GM10266 (cell line): ENCODE data around the gene ZDHHC20.
A peak's percentile ranks its signal among the peaks of the same experiment; 100 is the strongest.

Experiments
- DNase-seq: peaks from one replicate; pipeline ENCODE4 v3.0.0; 2012; ENCODE audit errors: extremely low spot score
- TF ChIP-seq, protein P1 (sequence below): IDR thresholded peaks from 2 replicates; pipeline ENCODE4 v1.5.1; 2012; ENCODE audit warnings: mild to moderate bottlenecking, low read depth; ENCODE audit not compliant: control insufficient read depth, insufficient read depth; ENCODE audit errors: missing control alignments

The ZDHHC20 gene

DNA sequence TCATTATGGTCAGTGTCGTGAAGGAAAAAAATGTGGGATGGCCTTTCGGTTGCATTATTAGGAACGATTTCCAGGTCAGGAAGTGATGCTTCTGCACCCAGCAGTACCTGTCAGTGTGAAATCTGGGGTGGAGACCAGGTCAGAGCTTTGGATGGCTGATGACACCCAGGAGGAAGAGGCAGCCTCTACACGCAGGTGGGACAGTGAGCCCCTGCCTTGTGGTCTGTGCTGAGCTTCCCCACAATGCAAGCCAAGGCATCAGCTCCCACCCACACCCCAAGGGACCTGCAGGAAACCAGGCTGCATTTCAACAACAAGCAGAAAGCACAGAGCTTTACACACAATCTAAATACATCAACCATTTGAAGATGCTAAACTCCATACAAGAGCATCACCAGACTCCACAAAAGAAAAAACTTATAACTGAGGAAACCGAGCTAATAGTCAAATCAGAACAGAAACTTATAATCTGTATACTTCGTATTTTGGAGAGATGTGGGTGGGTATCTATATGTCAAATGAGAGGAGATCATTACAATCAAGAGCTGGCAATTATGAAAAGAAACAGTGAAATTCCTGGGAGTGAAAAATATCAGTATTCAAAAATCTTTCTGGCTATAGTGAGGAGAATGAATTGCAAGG lies 130.1 kb downstream of the ZDHHC20 start:
- DNase-seq: no peak

DNA sequence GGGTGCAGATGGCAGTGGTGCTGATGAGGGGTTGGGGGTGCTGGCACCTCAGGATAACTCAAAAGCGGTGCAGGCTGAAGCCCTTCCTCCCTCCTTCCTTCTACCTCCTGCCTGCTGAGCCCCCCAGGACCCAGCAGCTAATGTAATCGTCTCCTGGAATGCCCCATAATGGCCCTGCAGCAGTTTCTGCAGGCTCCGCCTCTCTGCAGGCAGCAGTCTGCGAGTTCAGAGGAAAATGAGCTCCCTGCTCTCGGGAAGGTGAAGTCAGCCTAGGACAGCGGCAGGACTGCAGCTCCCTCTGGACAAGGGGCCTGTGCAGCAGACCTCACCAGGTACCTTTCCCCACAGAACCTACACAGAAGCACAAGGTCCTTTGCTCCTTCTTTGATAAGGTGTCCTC lies 130.9 kb downstream of the ZDHHC20 start:
- TF ChIP-seq, protein P1, sequence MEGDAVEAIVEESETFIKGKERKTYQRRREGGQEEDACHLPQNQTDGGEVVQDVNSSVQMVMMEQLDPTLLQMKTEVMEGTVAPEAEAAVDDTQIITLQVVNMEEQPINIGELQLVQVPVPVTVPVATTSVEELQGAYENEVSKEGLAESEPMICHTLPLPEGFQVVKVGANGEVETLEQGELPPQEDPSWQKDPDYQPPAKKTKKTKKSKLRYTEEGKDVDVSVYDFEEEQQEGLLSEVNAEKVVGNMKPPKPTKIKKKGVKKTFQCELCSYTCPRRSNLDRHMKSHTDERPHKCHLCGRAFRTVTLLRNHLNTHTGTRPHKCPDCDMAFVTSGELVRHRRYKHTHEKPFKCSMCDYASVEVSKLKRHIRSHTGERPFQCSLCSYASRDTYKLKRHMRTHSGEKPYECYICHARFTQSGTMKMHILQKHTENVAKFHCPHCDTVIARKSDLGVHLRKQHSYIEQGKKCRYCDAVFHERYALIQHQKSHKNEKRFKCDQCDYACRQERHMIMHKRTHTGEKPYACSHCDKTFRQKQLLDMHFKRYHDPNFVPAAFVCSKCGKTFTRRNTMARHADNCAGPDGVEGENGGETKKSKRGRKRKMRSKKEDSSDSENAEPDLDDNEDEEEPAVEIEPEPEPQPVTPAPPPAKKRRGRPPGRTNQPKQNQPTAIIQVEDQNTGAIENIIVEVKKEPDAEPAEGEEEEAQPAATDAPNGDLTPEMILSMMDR: no peak
- no peak for DNase-seq

More for the DNA sequence above, 130.1 kb downstream of the ZDHHC20 start:
- TF ChIP-seq, protein P1: no peak

DNA sequence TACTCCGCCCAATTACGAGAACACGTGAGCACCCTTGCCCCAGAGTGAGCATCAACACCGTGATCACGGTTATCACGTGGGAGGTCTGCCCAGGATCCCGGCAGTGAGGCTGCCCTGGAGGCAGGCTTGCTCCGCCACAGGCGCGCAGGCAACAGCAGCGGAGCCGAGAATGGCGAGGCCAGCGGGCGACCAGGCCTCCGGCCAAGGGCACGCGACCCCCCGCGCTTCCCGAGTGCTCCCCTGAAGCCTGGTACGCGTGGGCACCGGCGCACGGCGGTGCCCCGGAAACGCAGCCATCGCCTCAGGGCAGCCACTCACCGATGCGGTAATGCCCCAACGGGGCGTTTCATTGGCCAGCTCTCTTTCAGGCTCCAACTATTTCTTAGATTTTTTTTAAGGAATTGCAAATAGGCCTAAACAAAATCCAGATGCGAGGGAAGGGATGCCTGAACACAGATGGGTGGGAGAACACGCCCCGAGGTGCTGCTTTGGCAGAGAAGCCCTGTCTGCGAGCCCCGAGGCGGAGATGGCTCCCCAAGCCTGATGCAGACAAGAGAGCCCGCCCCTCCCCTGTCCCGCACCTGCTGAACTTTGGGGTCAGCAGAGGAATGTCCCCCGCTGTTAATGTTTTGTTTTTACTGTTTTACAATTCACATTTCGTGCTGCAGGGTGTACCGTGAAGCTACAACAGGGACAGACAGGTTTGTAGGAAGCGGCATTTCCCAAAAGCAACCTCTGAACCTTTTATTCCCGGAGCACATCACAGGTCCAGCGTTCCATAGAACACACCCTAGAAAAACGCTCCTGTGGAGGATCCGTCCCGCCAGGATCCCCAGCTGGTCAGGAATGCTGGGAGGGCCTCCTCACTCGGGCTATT lies 132.7 kb downstream of the ZDHHC20 start:
- TF ChIP-seq, protein P1: no peak
- DNase-seq: no peak

DNA sequence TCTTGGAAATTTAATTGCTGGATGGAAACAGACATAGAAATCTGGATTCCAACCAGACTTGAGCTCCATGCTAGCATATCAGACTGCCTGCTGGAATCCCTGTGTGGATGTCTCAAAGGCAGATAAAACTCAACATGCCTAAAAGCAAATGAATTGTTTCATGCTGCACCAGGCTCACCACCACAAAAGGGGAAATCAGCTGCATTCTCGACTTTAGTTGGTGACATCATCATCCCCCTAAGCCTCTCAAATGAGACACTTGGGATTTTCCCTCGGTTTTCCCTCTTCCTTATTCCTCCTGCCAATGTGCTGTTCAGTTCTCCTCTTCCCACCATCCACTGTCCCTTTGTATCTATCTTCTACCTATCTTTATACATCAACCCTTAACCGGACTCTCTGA lies 134.3 kb downstream of the ZDHHC20 start:
- DNase-seq: peak; percentile 60
- TF ChIP-seq, protein P1: no peak

DNA sequence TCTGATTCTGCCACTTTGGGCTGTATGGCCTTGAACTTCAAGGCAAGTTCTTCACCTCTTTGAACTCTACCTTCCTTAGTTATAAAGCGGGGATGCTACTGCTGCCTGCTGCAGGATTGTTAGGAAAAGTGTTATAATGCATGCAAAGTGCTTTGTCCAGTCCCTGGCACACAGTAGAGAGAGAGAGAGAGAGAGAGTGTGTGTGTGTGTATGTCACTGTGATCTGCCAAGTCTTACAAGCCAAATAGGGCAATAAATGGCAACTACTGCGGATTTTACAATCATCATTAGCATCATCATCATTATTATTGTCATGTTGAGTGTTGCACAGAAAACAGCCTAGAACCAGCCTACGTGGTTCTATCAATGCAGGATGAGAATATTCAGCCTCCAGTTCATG lies 136.1 kb downstream of the ZDHHC20 start:
- TF ChIP-seq, protein P1: no peak
- no peak for DNase-seq
